WTC11 (cell line): ENCODE measurements around the gene RNF121. TPM values are rescaled to one million over a fixed set of nuclear protein-coding genes. Genes with fewer than 3 reads are reported as not detected.

Experiments
- ATAC-seq: fragments of 200-7000 bp; cut with Tn5 transposase; 2 replicates; pipeline ENCODE4 v1.10.0; 2021; ENCODE audit warnings: mild to moderate bottlenecking, moderate library complexity
- CTCF ChIA-PET: fragments of 300-600 bp; sonication (Branson Sonifier 250); formaldehyde crosslinking; loops from one replicate; lab custom pipeline; 2021; ENCODE audit warnings: antibody characterized with exemption; lab: Charles Lee
- POLR2A ChIA-PET: fragments of 350-600 bp; sonication (Branson Sonifier 250); formaldehyde crosslinking; loops from one replicate; lab custom pipeline; 2021; ENCODE audit warnings: antibody characterized with exemption; lab: Charles Lee
- DNase-seq: peaks from one replicate; pipeline ENCODE4 v3.0.0; 2021; ENCODE audit warnings: low spot score
- H3K27ac Mint-ChIP-seq: 2 replicates; pipeline ENCODE4 v1.8.0; 2021; ENCODE audit warnings: mixed read lengths
- H3K27me3 Mint-ChIP-seq: 2 replicates; pipeline ENCODE4 v1.8.0; 2021; ENCODE audit warnings: low read depth, mild to moderate bottlenecking, moderate library complexity, mixed read lengths
- H3K36me3 Mint-ChIP-seq: 2 replicates; pipeline ENCODE4 v1.8.0; 2021; ENCODE audit warnings: mixed read lengths
- H3K4me1 Mint-ChIP-seq: 2 replicates; pipeline ENCODE4 v1.8.0; 2022; ENCODE audit warnings: mixed read lengths
- H3K4me3 Mint-ChIP-seq: 2 replicates; pipeline ENCODE4 v1.8.0; 2021; ENCODE audit warnings: mild to moderate bottlenecking, moderate library complexity, mixed read lengths
- H3K9me3 Mint-ChIP-seq: 2 replicates; pipeline ENCODE4 v1.8.0; 2021; ENCODE audit warnings: mixed read lengths
- AR ChIP-seq: fragments of 250-450 bp; sonication (Bioruptor Pico); IDR thresholded peaks from 2 replicates; pipeline ENCODE4 v1.9.0; 2021; ENCODE audit warnings: mild to moderate bottlenecking
- ARID4B ChIP-seq: sonication (generic); formaldehyde crosslinking; IDR thresholded peaks from 2 replicates; pipeline ENCODE4 v1.8.0; 2023; ENCODE audit warnings: missing genetic modification reagents, mild to moderate bottlenecking, borderline replicate concordance
- ATF1 ChIP-seq: sonication (generic); formaldehyde crosslinking; IDR thresholded peaks from 2 replicates; pipeline ENCODE4 v1.8.1; 2023; ENCODE audit warnings: mild to moderate bottlenecking, moderate library complexity, missing genetic modification reagents
- E2F5 ChIP-seq: sonication (generic); formaldehyde crosslinking; IDR thresholded peaks from 2 replicates; pipeline ENCODE4 v1.8.1; 2022; ENCODE audit warnings: mild to moderate bottlenecking, moderate library complexity, missing genetic modification reagents
- ETV6 ChIP-seq: sonication (generic); formaldehyde crosslinking; IDR thresholded peaks from 2 replicates; pipeline ENCODE4 v1.8.1; 2022; ENCODE audit warnings: mild to moderate bottlenecking, missing genetic modification reagents
- MXD4 ChIP-seq: fragments of 250-450 bp; sonication (Bioruptor Pico); IDR thresholded peaks from 2 replicates; pipeline ENCODE4 v1.8.0; 2021; ENCODE audit warnings: mild to moderate bottlenecking, moderate library complexity, borderline replicate concordance
- NR1H2 ChIP-seq: sonication (generic); formaldehyde crosslinking; IDR thresholded peaks from 2 replicates; pipeline ENCODE4 v1.9.0; 2021; ENCODE audit warnings: mild to moderate bottlenecking, moderate library complexity, missing genetic modification reagents
- PRRX2 ChIP-seq: fragments of 250-450 bp; sonication (Bioruptor Pico); IDR thresholded peaks from 2 replicates; pipeline ENCODE4 v1.8.0; 2021; ENCODE audit warnings: mild to moderate bottlenecking
- RORB ChIP-seq: fragments of 250-450 bp; sonication (Bioruptor Pico); IDR thresholded peaks from 2 replicates; pipeline ENCODE4 v1.9.0; 2021; ENCODE audit warnings: mild to moderate bottlenecking
- TCF7 ChIP-seq: sonication (generic); formaldehyde crosslinking; IDR thresholded peaks from 2 replicates; pipeline ENCODE4 v1.8.0; 2022; ENCODE audit warnings: mild to moderate bottlenecking, low read depth, missing genetic modification reagents, moderate library complexity
- TEAD1 ChIP-seq: sonication (generic); formaldehyde crosslinking; IDR thresholded peaks from 2 replicates; pipeline ENCODE4 v1.8.0; 2022; ENCODE audit warnings: mild to moderate bottlenecking, missing genetic modification reagents
- TEAD4 ChIP-seq: sonication (generic); formaldehyde crosslinking; IDR thresholded peaks from 2 replicates; pipeline ENCODE4 v1.8.0; 2022; ENCODE audit warnings: mild to moderate bottlenecking, missing genetic modification reagents
- ZNF317 ChIP-seq: sonication (generic); formaldehyde crosslinking; IDR thresholded peaks from 2 replicates; pipeline ENCODE4 v1.8.1; 2023; ENCODE audit warnings: low read depth, mild to moderate bottlenecking, moderate library complexity, missing genetic modification reagents, borderline replicate concordance
- ZNF396 ChIP-seq: fragments of 250-450 bp; sonication (Bioruptor Pico); IDR thresholded peaks from 2 replicates; pipeline ENCODE4 v1.8.0; 2021; ENCODE audit warnings: mild to moderate bottlenecking, moderate library complexity, borderline replicate concordance
- ZNF423 ChIP-seq: fragments of 250-450 bp; sonication (Bioruptor Pico); IDR thresholded peaks from 2 replicates; pipeline ENCODE4 v2.1.2; 2022; ENCODE audit warnings: mild to moderate bottlenecking, moderate library complexity
- ZNF532 ChIP-seq: fragments of 250-450 bp; sonication (Bioruptor Pico); IDR thresholded peaks from 2 replicates; pipeline ENCODE4 v1.9.0; 2021; ENCODE audit warnings: mild to moderate bottlenecking, borderline replicate concordance
- total RNA-seq: library from RNA; stranded (reverse); gene quantifications from 3 replicates; pipeline ENCODE4 v1.2.3, GENCODE V29; 2021

The RNF121 gene
- total RNA-seq, 1 experiment from 2014 or later, result 40.2 TPM

- H3K36me3 Mint-ChIP-seq, result peaks cover 59% of the 10 kb centered on the region
- ChIA-PET POLR2A (no interaction called here), CTCF (interaction anchor here (0.6 to 2.4 kb wide), 4 partner anchors 13 to 561 kb away, joined by 5 to 9 read pairs (median 6); no protein-coding TSS in a partner anchor)
- H3K27me3 Mint-ChIP-seq, result no peaks in the 10 kb centered on the region
- no peak overlapping the region for H3K27ac Mint-ChIP-seq
- no peaks in the 10 kb centered on the region for H3K9me3 Mint-ChIP-seq
- H3K4me1 Mint-ChIP-seq, result no peaks in the 10 kb centered on the region
- ATAC-seq (no peak), DNase-seq (no peak)
- TF ChIP-seq ATF1 (CRISPR knock-in tag), result no peak
- no peak overlapping the region for H3K4me3 Mint-ChIP-seq
These were observed 83.3 kb downstream of the RNF121 start for GRCh38 chr11:72012091-72012630.

GRCh38 chr11:72012897-72013721 lies 84.3 kb downstream of the RNF121 start:
- no peak overlapping the region for H3K27ac Mint-ChIP-seq
- H3K27me3 Mint-ChIP-seq, result no peaks in the 10 kb centered on the region
- TF ChIP-seq ZNF396 (CRISPR knock-in tag), result no peak
- TF ChIP-seq ZNF423 (CRISPR knock-in tag), result no peak
- no peak for TF ChIP-seq TEAD4
- TF ChIP-seq TCF7 (CRISPR knock-in tag), result no peak
- TF ChIP-seq ARID4B (CRISPR knock-in tag), result no peak
- TF ChIP-seq RORB (CRISPR knock-in tag), result no peak
- TF ChIP-seq ETV6 (CRISPR knock-in tag), result no peak
- TF ChIP-seq E2F5 (CRISPR knock-in tag), result no peak
- no peak for TF ChIP-seq ZNF532 (CRISPR knock-in tag)
- TF ChIP-seq NR1H2 (CRISPR knock-in tag), result no peak
- TF ChIP-seq TEAD1, result no peak
- TF ChIP-seq ZNF317 (CRISPR knock-in tag), result no peak
- no peak for TF ChIP-seq AR (CRISPR knock-in tag)
- no peak for TF ChIP-seq MXD4 (CRISPR knock-in tag)
- TF ChIP-seq PRRX2 (CRISPR knock-in tag), result no peak
- peaks cover 61% of the 10 kb centered on the region for H3K36me3 Mint-ChIP-seq
- no peak overlapping the region for H3K4me3 Mint-ChIP-seq
- ATAC-seq (no peak), DNase-seq (no peak)
- POLR2A ChIA-PET, result no interaction called here
- CTCF ChIA-PET, result interaction anchor here (0.6 to 3.6 kb wide), 6 partner anchors 12 to 560 kb away, joined by 3 to 47 read pairs (median 6); no protein-coding TSS in a partner anchor
- no peaks in the 10 kb centered on the region for H3K9me3 Mint-ChIP-seq
- H3K4me1 Mint-ChIP-seq, result no peaks in the 10 kb centered on the region
